Kidney (tissue), 14 donors: ENCODE measurements around the gene SYT1. TPM values are rescaled to one million over a fixed set of nuclear protein-coding genes. Genes with fewer than 3 reads are reported as not detected.

Experiments
- DNase-seq, 5 donors: peaks; one replicate each; pipeline ENCODE4 v3.0.0-alpha.2; 2013 to 2020
- FAIRE-seq: peaks from 2 replicates; lab custom pipeline; 2012; peaks lifted over from hg19 to GRCh38; lab: Jason Lieb, UNC
- H3K27ac ChIP-seq, 2 donors: one replicate each; pipeline ENCODE4 v1.7.0; 2013; ENCODE audit warnings: low read depth in 2 of 2, low read length in 2 of 2, inconsistent platforms in 1 of 2
- H3K27me3 ChIP-seq: one replicate; pipeline ENCODE4 v1.7.1; 2013; ENCODE audit warnings: low read length, inconsistent platforms; ENCODE audit not compliant: control insufficient read depth, insufficient read depth
- H3K36me3 ChIP-seq, 3 donors: one replicate each; pipeline versions ENCODE4 v1.7.0 to v1.7.1; 2013; ENCODE audit warnings: low read length in 3 of 3, control low read depth in 1 of 3, inconsistent platforms in 1 of 3; ENCODE audit not compliant: insufficient read depth in 3 of 3, control insufficient read depth in 2 of 3
- H3K4me1 ChIP-seq, 3 donors: one replicate each; pipeline versions ENCODE4 v1.7.0 to v1.7.1; 2013; ENCODE audit warnings: low read length in 3 of 3, inconsistent platforms in 1 of 3, low read depth in 1 of 3; ENCODE audit not compliant: control insufficient read depth in 2 of 3, insufficient read depth in 2 of 3
- H3K4me3 ChIP-seq, 3 donors: one replicate each; pipeline versions ENCODE4 v1.7.0 to v1.8.1; 2013; ENCODE audit warnings: low read length in 3 of 3, control low read depth in 1 of 3, inconsistent platforms in 1 of 3
- H3K9ac ChIP-seq, 3 donors: one replicate each; pipeline versions ENCODE4 v1.7.0 to v1.7.1; 2013; ENCODE audit warnings: low read length in 3 of 3, control low read depth in 1 of 3, inconsistent platforms in 1 of 3
- H3K9me3 ChIP-seq, 3 donors: one replicate each; pipeline versions ENCODE4 v1.7.0 to v1.7.1; 2013; ENCODE audit warnings: low read length in 3 of 3, control low read depth in 1 of 3, inconsistent platforms in 1 of 3; ENCODE audit not compliant: control insufficient read depth in 2 of 3, insufficient read depth in 1 of 3
- intact Hi-C: fragments of 100-400 bp; cut with DNase I; formaldehyde crosslinking; loops from one replicate; pipeline ENCODE4 v1.11.1; 2022
- polyA plus RNA-seq: library from polyadenylated mRNA; stranded (reverse); fragments of 350-450 nt; fragmentation: Illumina TruSeq; extraction: RNeasy Lipid Tissue Mini Kit (QIAGEN cat#74804); gene quantifications from one replicate; pipeline ENCODE4 v1.2.3, GENCODE V29; 2014; ENCODE audit warnings: low read depth, low replicate concordance; ENCODE audit not compliant: insufficient read depth
- total RNA-seq: library from RNA; stranded (reverse); fragmentation: NEBNext Ultra II Directional; extraction: Animal tissue kit (Norgen Biotek cat#: 25700); gene quantifications from one replicate; pipeline ENCODE4 v1.2.1, GENCODE V29; 2021
- TF ChIP-seq, protein P1 (sequence below): IDR thresholded peaks from 3 replicates; pipeline ENCODE4 v1.5.1; 2012; ENCODE audit warnings: mild to moderate bottlenecking, moderate library complexity, borderline replicate concordance; ENCODE audit not compliant: insufficient read depth; ENCODE audit errors: extremely low read depth
- donor health status: control.
- donor health status: control.
- donor health status: control.
- donor health status: control.
- donor health status: control.
- donor health status: DM: yes; HTN: yes; CAD: no.
- donor health status: Normal renal cell carcinoma (clear cell type).

SYT1 gene
- total and polyA plus RNA-seq, 2 donors from 2014 or later = 0.69 to 1.2 TPM

DNA sequence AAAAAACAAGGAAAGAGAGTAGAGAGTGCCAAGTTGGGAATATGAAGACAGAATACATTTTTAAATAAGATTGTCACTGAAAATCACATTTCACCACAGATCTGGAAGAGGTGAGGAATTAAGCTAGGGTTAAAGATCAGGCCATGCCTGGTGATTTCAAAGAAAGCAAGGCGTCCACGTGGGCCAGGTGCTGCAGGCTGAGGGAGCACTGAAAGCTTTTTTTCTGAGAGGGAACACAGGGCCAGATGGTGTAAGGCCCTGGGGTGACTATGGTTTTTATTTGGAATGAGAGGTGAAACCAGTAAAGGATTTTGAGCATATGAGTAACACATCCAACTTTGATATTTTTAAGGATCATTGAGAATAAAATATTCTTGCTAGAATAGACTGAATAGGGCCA, 20.9 kb downstream of the SYT1 start:
- Histone ChIP-seq H3K36me3 (no peaks in the 10 kb centered on the region), H3K27ac (no peak overlapping the region), H3K9ac (no peak overlapping the region), H3K27me3 (no peaks in the 10 kb centered on the region), H3K9me3 (no peaks in the 10 kb centered on the region), H3K4me1 (no peaks in the 10 kb centered on the region), H3K4me3 (no peak overlapping the region)
- intact Hi-C loops = no loop called here
- TF ChIP-seq, protein P1, sequence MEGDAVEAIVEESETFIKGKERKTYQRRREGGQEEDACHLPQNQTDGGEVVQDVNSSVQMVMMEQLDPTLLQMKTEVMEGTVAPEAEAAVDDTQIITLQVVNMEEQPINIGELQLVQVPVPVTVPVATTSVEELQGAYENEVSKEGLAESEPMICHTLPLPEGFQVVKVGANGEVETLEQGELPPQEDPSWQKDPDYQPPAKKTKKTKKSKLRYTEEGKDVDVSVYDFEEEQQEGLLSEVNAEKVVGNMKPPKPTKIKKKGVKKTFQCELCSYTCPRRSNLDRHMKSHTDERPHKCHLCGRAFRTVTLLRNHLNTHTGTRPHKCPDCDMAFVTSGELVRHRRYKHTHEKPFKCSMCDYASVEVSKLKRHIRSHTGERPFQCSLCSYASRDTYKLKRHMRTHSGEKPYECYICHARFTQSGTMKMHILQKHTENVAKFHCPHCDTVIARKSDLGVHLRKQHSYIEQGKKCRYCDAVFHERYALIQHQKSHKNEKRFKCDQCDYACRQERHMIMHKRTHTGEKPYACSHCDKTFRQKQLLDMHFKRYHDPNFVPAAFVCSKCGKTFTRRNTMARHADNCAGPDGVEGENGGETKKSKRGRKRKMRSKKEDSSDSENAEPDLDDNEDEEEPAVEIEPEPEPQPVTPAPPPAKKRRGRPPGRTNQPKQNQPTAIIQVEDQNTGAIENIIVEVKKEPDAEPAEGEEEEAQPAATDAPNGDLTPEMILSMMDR = no peak
- no peak for DNase-seq
- no peak for FAIRE-seq

DNA sequence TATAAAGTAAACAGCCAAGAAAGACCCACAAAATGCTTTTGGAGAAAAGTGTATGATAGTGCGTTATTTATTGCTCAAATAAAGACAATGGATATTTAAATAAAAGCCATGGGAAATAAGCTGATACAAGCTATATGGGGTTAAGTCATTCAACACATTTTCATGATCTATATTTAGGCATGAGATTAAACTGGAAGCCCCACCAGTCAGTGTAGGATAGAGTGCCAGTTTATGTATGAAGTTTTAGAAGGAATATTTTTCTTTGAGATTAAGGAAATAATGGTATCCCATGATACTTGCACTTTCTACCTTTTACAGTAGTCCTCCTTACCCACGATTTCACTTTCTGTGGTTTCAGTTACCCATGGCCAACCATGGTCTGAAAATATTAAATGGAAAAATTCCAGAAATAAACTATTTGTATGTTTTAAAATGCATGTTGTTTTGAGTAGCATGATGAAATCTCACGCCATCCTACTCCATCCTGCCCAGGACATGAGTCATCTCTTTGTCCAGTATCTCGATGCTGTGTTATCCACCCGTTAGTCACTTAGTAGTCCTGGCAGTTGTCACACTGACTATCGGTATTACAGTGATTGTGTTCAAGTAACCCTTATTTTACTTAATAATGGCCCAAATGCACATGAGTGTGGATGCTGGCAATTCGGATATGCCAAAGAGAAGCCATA, 22.3 kb downstream of the SYT1 start:
- TF ChIP-seq, protein P1 = no peak
- intact Hi-C loops = no loop called here
- H3K4me3 ChIP-seq = no peak overlapping the region
- no peak for FAIRE-seq
- H3K36me3 ChIP-seq = no peaks in the 10 kb centered on the region
- H3K9ac ChIP-seq = no peak overlapping the region
- DNase-seq = no peak
- no peaks in the 10 kb centered on the region for H3K9me3 ChIP-seq
- no peaks in the 10 kb centered on the region for H3K4me1 ChIP-seq
- H3K27ac ChIP-seq = no peak overlapping the region
- no peaks in the 10 kb centered on the region for H3K27me3 ChIP-seq

DNA sequence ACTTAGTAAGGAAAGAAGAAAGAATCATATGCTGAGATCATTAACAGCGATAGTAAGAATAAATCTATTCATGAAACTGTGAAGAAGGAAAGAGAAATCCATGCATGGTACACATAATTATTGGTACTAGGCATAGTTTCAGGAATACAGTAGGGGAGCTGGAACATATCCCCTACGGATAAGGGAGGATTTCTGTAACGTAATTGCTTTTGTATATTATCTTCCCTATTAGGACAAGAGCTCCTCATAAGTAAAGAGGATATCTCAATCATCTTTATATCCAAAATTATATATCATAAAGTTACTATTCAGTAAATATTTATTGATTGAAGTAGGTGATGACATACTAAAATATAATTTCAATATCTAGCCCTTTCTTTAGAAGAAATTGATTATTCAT, 22.9 kb downstream of the SYT1 start:
- TF ChIP-seq, protein P1 = no peak
- H3K9ac ChIP-seq = no peak overlapping the region
- H3K4me1 ChIP-seq = no peaks in the 10 kb centered on the region
- no peaks in the 10 kb centered on the region for H3K27me3 ChIP-seq
- no peak overlapping the region for H3K4me3 ChIP-seq
- FAIRE-seq (no peak), DNase-seq (no peak)
- no peaks in the 10 kb centered on the region for H3K36me3 ChIP-seq
- intact Hi-C loops = no loop called here
- no peaks in the 10 kb centered on the region for H3K9me3 ChIP-seq
- H3K27ac ChIP-seq = no peak overlapping the region

DNA sequence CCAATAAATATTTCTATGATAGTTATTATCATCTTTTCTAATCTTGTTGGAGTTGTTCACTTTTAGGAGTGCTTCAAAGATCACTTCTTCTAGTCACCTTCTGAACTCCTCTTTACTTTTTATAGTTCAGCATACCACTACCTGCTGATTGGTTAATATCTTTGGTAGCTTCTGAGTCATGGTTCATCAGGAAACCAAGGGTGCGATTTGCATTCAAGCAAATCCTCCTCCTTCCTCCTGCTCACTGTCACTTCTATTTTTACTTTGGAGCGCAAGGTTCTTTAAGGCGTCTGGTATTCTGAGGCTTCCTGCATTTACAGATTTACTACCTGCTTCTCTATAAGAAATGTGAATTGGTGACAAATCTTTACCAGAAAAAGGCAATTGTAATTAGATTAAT, 24.0 kb downstream of the SYT1 start:
- Histone ChIP-seq H3K27ac (no peak overlapping the region), H3K4me1 (no peaks in the 10 kb centered on the region), H3K9ac (no peak overlapping the region), H3K27me3 (no peaks in the 10 kb centered on the region), H3K9me3 (no peaks in the 10 kb centered on the region), H3K36me3 (no peaks in the 10 kb centered on the region), H3K4me3 (no peak overlapping the region)
- TF ChIP-seq, protein P1 = no peak
- intact Hi-C loops = no loop called here
- DNase-seq (peak in 1 of 5 donors; percentile 11), FAIRE-seq (no peak)
